GM15510 (cell line): Measurements from ENCODE around the gene ELF4.
A peak's percentile ranks its signal among the peaks of the same experiment; 100 is the strongest.

Experiments used
- POLR2A ChIP-seq: IDR thresholded peaks from 3 replicates; pipeline ENCODE4 v1.6.1; 2011; ENCODE audit warnings: borderline replicate concordance; ENCODE audit not compliant: insufficient read length; ENCODE audit errors: extremely low read depth

The ELF4 gene

DNA sequence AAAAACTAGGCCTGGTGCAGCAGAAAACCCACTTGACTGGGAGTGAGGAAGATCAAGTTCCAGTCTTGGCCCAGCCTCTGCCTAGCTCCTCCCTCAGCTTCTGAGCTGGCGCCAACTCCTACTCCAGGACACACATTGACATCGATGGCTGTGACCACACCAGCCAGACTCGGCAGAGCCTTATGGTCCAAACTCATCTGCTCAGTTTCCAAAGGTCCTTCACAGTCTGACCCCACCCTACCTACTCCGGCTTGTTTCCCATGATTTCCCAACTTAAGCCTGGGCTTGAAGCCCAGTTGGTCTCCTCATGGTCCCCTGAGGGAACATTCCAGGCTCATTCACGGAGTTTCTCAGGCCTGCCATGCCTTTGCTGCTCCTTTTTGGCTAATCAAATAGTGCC, 10.1 kb downstream of the ELF4 start:
- TF ChIP-seq POLR2A = no peak

DNA sequence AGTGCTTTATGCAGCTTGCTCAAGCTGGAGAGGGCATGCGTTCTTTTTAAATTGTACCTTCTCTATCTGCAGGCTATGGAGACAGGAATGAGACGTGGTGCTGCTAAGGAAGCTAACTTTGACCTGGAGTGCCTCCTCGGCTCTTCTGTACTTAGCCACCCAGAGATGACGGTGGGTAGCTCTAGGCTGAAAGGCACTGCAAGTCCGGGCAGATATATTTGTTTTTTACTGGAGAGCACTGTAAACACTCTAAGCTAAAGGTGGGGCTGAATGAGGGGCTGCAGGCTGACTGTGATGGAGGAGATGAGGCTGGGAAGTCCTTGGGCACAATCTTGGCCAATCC, 12.1 kb downstream of the ELF4 start:
- TF ChIP-seq POLR2A = no peak

DNA sequence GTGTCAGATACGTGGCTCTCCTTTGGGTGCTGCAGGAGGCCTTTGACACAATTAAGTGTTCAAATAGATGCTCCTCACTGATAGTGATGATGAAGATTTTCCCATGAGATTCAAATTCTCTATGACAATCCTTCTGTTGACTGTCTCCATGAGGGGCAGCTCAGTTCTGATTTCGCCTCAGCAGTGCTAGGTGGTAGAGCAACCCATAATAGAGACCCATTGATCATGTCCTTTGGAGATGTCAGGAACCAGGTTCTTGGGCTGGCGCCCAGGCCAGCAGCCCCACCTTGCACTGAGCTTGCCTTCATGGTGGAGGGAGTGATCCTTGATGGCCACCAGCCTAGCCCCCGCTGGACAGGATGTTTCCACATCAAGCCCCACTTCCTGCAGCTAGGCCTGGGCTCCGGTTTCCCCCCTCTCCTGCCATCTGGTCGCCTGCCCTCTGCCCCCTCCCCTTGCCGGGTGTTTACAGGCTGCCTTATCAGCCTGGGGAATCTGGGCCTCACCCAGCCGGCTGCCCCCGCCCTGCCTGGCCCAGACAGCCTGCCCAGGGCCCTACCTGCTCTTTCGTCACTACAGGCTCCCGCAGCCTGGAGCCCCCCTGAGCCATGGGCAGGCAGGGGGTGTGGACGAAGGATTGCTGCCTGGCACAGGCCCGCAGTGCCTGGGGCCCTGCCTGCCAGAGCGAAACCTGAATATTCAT, 12.6 kb downstream of the ELF4 start:
- no peak for TF ChIP-seq POLR2A

DNA sequence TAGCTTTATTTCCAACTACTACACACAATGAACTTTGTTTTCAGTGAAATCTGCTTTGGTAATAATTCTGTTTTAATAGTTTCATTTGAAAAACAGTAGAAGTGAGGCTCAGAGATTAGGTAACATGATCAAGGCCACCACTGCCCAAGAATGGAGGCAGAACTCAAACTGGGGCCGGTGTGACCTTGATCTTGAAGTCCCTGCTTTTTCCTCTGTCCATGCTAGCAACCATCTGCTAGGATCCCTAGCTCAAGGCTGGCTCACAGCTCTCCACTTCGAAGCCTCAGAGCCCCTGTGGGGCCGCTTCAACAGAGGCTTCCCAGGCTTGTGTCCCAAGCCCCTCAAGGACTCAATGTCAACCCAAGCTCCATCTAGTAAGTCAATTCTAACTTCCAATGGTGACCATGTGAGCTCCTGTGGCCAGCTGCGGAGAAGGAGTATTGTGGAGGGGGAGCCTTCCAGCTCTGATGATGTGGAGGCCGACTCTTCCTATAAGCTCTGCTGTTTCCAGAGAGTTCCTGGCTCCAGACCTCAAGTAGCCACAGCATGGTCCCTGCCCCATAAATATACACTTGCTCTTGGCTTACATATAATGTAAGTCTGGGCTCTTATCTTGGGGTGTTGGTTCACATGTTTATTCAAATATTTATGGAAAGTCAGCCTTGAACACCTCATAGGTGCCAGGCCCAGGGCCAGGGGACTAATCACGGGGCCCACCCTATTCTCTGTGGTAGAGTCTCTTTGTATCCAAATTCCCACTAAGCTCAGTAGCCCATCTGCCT, 14.9 kb downstream of the ELF4 start:
- no peak for TF ChIP-seq POLR2A

DNA sequence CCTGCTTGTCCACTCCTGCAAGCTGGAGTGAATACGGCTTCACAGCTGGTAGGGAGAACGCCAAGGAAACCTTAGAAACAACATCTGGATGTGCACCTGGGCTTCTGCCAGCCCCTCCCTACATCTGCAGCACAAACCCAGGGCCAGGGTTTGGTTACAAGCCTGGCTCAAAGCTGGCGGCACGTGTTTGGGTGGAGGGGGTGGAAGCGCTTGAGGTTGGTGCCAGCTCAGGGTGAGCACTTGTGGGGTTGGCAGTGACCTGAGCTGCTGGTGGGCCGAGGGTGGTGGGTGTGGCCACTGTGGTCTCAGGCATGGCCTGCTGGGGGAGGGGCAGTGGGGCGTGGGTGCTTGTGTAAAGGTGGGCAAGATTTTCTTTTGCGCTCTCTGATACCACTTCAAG, 15.6 kb downstream of the ELF4 start:
- no peak for TF ChIP-seq POLR2A

DNA sequence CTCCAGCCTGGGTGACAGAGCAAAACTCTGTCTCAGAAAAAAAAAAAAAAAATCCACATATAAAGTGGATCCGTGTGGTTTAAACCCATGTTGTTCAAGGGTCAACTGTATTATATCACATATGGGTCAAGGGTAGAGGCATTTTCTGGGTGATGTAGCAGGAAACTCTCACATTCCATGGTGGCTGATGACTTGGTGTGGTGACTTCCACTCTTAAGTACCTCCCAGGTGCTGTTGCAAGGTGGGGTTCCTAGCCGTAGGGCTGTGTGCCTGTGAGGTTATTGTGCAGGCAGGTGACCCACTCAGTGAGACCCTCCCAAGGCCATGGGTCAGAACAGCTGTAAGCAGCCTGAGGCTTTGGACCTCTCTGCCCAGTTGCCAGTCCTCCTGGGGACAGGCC, 17.0 kb downstream of the ELF4 start:
- TF ChIP-seq POLR2A = no peak

DNA sequence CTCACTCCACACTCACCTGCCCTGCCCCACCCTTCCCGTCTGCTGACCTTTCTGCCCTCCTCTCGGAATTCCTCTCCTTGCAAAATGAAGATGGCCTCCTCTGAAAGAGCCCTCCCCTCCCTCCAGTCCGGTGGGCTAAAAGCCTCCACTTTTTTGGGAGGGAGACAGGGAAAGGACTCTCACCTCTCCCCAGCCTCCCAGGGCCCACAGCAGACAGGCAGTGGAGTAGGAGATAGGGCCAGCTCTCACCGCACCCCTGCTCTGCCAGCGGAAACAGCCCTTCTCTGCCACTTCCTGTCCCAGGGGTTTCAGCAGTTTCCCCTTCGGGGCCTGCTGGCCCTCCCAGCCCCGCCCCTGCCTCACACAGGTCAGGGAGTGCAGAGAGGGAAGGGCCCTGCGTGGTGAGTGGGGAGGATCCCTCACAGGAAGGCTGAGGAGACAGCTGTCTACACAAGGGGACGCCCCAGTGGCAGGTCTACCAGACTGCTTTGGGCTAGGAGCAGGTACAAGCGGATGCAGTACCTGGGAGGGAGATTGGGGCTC, 18.2 kb downstream of the ELF4 start:
- peak; percentile 38 for TF ChIP-seq POLR2A

DNA sequence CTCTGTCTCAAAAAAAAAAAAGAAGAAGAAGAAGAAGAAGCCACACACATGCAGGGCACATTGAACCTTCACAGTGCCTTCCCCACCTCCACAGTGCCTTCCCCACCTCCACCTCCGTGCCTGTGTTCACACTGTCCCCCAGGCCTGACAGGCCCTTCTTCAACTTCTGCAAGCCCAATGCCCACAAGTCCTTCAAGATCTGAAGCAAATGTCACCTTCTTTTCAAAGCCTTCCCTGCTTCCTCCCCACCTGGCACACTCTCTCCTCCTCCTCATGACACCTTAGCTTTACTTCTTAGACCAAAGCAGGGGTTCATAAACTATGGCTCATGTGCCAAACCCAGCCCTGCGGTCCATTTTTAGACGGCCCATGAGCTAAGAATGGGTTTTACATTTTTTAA, 19.9 kb downstream of the ELF4 start:
- no peak for TF ChIP-seq POLR2A

DNA sequence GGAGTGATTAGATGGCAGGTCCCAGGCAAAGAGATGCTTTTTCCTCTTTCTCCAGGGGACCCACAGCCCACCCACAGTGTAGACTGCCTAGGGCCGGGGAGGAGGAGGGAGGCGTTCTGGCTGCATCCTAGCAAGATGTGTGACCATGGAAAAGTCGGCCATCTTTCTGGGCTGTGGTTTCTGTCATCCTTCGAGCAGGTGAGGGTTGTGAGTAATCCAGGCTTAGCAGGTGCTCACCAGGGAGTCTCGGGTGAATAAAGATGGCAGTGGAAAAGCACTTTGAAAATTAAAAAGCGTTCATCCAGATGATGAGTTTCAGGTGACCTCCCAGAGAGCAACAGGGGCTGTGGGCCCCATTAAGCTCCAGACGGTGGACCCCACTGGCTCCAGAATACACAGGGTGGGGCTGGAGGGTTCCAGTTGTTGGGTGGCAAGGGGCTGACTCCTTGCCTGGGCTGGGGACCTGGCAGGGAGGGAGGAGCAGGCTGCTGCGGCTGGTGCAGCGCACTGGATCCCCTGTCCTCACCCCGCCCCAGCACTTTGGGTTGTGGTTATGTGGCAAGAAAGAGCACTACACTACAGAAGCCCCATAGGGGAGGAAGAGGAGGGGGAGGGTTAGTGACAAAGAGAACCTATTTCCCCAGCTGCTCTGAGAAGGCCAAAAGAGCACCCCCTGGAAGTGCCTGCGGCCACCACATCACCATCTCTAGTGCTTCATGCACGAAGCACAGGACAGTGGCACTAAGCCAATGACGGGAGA, 23.7 kb downstream of the ELF4 start:
- TF ChIP-seq POLR2A = peak; percentile 46

DNA sequence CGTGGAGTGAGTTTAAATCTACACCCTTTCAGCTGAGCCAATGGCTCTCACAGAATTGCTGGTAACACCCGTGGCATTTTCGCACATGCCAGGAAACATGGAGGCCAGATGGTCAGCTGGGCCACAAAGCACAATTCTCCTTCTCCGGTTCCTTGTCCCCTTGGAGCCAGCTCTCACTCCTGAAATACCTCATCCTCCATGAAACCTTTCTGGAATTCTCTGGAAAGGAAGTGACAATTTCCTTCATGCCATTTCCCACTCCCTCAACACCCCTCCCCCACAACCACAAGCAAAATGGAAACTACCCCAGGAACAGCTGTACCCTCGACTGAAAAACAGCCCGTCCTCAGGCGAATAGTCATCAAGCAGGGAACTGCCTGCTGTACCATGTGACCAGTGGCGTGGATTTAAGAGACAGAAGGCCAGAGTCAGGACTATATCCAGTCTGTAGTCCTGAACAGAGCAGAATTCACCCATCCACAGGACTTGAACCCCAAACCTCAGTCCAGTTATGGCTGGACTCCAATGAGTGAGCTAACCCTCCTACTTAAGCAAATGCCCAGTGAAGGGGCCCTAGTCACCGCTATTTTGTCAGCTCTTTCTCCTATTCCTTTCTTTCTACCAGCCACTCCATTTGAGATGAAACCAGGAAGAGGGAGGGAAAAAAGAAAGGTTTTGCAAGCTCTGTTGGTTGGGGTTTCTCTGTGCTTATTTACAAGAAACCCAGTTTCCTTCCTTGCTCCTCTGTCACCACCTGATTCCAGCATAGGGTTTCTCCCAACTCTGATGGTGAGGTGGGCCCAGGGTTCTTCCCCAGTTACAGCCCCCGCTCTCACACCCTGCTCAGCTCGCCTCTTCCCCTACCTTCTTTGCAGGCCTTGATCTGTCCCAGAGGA, 24.5 kb downstream of the ELF4 start:
- TF ChIP-seq POLR2A = peak; percentile 35

DNA sequence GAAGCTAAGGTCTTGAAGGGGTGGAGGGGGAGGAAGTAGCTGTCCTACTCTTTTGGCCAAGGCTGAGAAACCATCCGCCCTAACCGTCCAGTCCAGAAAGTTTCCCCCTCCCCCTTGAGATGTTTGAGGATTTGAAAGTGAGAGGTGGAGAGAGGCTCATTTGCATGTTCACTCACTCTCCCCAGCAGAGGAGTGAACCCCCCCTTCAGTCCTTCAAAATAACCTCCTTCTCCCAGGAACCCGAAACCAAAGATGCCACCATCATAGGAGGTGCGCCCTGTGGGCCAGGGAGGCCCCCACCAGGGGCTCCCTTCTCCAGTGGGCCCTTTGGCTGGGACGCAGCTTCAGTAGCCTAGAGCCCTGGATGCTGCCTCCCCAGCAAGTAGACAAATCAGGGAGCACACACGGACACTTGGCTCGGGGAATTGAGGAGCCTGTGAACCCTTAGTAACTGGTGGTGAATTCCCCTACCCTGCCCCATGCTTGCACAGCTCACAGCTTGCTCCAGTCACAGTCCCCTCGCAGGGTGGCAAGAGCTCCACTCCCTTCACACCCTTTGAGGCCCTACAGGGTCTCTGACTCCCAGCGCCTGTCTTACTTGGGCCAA, 25.6 kb downstream of the ELF4 start:
- peak; percentile 46 for TF ChIP-seq POLR2A

DNA sequence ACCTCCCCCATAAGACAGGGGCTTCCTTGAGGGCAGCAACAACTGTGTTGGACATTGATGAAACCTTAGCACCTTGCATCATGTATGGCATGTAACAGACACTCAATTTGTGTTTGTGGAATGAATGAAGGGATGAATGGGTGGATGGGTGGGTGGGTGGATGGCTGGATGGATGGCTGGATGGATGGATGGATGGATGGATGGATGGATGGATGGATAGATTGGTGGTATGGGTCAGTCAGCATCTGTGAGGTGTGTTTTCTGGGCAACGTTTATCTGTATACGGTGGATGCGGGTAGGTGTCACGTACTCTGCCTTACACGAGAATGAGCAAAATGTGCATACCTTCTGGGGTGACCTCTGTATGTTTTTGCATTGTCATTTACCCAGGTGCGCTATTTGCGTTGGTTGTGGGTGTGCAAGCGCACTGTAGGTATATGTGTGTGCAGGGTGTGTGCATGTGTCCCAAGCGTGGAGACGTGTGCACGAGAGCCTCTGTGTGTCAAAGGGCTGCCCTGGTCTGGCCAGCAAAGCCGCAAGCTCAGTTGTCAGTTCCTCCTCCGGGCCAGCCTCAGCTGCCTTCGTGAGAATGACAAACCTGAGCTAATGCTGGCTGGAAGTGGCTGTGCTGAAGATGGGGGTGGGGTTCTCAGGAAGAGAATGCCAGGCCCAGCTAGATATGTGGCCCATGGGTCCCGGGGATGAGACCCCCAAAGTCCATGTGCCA, 26.5 kb downstream of the ELF4 start:
- TF ChIP-seq POLR2A = no peak

DNA sequence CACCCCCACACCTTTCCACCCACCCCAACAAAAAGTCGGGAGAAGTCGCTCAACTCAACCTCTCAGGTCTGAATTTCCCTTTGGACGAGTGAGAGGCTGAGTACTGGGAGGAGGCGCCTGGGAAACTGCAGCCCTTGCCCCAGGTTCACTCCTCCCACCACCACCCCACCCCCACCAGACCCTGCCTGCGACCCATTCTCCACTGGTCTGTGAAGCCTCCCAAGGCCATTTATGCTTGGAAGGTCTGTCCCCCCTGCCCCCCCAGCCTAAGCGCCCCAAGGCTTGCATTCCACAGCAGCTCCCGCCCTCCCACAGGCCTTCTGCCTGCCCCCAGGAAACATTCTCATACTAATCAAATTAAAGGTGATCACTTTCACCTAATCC, 27.2 kb downstream of the ELF4 start:
- no peak for TF ChIP-seq POLR2A
